ENCODE measurements around the gene ATP9A.
"Not testable (repeated sequence)": the region's sequence is repeated elsewhere in the genome, so short reads cannot be mapped to it uniquely, and the experiment has no call there.

Gene ATP9A

DNA sequence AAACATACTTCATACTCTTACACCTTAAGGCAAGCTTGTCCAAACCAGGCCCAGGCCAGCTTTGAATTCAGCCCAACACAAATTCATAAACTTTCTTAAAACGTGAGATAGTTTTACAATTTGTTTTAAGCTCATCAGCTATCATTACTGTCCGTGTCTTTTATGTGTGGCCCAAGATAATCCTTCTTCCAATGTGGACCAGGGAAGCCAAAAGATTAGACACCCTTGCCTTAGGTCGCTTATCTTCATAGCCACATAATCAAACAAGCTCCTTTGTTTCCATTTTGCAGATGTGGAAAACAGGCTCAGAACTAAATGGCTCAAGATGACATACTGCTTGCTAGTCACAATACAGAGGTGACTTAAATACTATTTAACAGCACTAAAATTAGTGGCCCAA lies 28.1 kb upstream of the ATP9A start:
- DNase-seq = no peak

DNA sequence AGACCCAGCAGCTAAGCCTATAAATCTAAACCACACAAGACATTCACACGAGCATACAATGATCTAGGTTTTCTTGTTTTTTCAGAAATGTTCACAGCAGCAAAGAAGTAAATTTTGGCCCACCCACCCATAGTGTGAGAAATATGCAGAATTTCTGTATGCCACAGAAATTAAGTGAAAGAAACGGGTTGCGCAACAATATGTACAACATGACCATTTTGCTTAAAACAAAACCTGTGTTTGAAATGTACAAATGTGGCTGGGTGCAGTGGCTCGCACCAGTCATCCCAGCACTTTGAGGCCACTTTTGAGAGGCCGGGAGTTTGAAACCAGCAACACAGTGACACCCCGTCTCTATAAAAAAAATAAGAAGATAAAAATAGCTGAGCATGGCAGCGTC lies 24.8 kb upstream of the ATP9A start:
- no peak for DNase-seq

DNA sequence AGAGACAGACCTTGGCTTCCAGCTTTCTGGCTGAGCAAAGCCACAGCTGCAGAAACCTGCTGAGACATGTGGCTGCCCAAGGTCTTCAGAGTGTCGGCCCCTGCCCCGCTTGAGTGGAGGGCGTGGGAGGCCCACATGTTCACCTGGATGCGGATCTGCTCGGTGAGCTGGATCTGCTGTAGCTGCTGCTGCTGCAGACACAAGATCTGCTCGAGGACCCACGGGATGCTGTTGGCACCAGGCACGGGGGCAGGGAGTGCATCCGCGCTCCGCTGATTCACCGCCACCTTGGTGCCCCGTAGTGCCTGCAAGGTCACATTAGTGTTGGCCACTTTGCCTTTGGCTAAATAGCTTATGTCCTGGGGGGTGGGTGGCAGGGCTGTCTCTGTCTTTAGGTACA lies 23.4 kb upstream of the ATP9A start:
- no peak for DNase-seq

DNA sequence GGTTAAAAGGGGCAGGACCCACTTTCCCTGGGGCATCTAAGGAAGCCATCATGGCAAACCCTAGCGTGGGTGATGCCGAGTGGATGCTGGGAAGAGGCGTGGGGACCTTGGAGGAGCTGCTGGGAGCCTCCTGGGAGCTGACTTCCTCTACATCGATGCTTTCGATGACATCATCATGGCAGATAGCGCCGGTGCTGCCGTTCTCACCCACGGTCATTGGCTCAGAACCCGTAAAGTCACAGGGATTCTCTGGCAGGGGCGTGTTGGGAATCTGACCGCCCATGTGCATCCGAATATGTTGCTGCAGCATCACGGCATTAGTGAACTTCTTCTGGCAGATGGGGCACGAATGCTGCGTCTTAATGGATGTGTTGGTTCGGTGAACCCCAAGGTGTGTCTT lies 22.1 kb upstream of the ATP9A start:
- no peak for DNase-seq

DNA sequence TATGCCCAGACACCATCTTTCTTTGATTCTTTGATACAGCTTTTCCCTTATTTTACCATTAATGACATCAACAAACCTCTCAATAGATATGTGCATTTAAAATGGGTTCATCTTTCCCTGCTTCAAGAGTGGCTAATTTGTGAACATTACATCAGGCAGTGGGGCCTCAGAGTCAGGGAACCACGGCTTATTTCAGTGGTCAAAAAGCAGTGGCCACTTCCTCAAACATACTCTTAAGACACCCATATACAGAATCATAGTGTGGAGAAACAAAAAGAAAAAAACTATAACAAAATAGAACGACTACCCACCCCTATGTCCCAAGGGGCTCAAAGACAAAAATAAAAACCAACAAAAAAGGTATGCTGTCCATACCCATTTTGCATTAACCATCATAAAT lies 21.2 kb upstream of the ATP9A start:
- DNase-seq = no peak

DNA sequence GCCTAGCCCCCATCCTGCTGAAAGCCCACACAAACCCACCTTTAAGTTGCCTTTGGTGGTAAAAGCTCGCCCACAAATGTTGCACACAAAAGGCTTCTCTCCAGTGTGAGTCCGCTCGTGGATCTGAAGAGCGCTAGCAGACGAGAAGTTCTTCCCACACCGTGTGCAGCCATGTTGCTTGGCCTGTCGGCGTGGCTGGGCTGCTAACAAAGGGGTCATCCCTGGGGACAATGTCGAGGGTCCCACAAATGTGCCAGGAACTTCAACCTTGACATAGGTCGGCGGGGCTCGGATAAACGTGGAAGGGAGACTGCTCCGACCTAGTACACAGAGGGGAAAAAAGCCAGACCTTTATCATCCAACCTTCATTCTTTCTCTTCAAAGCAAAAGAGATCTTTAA lies 20.6 kb upstream of the ATP9A start:
- no peak for DNase-seq

DNA sequence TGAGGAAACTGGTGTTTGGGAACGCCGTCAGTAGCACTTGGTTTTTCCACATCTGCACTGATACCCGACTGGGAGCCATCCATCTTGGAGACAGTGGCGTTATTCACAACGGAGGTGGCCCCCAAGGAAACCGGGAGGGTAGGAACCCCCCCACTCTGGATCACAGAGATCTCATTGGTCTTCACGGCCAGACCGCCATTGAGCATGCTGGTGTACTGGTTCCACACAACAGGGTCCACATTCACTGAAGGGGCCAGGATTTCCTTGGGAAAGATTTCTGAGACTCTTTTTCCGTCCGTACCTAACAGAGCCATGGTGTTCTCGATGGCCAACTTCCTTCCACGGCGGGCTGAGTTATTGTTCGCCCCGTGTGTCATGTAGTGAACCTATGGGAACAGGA lies 16.1 kb upstream of the ATP9A start:
- no peak for DNase-seq

DNA sequence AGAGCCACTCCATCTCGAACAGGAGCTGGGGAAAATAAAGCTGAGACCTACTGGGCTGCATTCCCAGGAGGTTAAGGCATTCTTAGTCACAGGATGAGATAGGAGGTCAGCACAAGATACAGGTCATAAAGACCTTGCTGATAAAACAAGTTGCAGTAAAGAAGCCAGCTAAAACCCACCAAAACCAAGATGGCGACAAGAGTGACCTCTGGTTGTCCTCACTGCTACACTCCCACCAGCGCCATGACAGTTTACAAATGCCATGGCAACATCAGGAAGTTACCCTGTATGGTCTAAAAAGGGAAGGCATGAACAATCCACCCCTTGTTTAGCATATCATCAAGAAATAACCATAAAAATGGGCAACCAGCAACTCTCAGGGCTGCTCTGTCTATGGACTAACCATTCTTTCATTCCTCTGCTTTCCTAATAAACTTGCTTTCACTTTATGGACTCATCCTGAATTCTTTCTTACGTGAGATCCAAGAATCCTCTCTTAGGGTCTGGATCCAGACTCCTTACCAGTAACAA lies 10.1 kb upstream of the ATP9A start:
- not testable (repeated sequence) for DNase-seq

DNA sequence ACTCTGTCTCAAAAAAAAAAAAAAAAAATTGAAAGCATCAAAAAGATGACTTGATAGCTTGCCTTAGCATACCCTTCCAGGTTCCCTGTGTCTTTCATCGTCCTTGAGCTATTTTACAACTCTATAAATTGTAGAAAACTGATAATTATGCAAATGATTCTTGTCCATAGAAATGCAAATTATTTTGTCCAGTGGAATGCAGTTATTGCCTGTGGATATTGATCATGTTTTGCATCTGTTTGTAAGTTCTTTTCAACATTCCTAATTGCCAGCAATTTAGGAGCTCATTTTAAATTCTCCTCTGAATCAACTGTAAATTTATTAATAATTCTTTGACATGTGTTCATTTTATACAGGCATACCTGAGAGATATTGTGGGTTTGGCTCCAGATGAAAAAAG lies 7.1 kb upstream of the ATP9A start:
- no peak for DNase-seq

DNA sequence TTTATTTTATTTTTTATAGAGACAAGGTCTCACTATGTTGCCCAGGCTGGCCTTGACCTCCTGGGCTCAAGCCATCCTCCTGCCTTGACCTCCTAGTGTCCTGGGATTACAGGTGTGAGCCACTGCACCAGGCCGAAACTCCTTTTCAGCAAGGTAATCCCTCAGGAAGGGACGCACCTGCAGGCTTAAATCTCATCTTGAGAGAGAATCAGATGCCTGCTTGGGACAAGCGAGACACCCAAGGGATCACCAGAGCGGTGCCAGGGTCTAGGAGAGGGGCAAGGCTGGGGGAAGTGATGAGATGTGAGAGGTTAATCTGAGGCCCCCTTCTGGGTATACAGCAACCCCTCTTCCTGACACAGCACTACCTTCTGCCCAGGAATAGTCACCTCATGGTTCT lies 4.0 kb upstream of the ATP9A start:
- DNase-seq = no peak

DNA sequence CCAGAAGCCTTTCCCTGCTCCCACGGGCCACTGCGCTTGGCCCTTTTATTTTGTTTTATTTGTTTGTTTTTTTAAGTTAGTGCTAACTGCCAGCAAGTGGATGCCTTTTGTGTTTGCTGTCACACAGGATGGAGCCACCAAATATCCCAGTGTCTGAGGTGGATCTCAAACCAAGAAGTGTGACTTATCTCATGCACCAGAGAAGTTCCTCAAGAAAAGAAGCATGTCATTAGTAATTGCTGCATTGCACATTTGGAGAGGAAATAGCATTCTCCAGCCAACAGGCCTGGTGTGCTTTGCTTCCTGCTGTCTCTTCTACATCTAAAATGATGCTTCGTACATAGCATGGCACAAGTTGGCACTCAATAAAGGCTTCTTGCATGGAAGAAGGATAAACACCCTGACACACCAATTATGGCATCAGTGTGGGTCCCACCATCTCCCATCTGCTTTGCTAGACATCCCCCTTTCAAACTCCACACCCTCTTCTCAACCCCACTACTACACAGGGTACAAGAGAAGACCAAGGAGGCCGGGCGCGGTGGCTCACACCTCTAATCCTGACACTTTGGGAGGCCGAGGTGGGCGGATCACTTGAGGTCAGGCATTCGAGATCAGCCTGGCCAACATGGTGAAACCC lies 1.9 kb upstream of the ATP9A start:
- DNase-seq = no peak

DNA sequence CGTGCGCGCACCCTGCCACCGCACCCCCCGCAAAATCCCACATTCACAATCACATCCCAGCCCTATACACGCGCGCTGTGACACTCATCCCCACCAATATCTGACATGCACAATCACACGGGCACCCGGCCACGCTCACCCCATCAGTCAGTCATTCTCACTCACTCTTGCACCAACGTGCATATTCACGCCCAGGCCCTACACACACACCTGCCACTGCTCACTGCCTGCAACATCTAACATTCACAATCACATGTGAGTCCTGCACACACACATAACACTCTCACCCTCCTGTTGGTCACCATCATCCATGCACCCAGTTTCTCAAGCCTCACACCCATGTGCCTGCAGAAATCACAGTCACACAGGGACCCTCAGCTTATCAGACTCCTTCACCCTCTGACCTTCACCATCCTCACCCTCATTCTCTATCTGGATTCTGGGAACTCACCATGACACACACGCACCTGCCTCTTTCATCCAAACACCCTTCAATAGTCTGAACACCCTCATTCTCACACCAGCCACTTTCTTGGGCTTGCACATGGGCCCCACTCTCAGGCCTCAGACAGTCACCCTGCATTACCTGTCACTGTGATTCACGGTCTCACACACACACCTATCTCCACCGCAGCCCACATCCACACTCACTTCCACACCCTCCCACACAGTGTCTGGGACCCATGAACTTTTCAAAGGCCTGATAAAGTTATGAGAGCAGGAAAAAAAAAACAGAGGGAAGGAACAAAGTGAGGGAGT lies 748 bp upstream of the ATP9A start:
- no peak for DNase-seq

DNA sequence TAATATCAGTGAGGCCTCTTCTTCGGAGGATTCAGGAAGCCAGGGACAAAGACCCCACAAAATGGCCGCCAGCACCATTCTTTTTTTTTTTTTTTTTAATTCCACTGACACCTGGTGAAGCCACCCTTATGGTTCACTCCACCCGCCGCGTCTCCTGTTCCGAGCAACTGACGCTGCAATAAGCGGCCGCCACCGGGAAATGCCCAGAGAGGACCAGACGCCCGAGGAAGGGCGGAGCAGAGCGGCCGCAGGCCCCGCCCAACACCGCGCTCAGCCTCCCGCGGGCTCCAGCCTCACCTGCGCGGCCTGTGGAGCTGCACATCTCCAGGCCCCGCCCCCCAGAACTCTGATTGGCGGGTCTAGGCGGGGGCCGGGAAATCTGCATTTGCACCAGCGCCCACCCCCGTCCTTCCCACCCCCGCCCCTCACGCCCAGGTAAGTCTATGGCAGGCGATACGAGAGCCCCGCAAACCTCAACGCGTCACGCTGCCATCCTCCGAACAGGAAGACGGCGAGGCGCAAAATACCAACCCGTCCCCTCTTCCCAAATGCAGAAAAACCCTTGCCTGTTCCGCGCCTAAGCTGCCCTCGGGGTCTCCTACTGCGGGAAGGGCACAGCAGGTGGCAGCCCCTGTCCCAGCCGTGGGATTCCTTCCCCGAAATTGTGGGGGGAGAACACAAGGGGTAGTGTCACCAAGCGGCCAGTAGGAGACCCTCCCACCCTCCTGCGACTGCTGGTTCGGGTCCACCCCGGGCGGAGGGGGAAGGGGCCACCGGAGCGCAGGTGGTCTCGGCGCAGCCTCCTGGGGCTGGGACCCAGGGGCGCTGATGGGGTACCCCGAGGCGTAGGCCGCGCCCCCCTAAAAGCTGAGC lies 960 bp downstream of the ATP9A start:
- no peak for DNase-seq

DNA sequence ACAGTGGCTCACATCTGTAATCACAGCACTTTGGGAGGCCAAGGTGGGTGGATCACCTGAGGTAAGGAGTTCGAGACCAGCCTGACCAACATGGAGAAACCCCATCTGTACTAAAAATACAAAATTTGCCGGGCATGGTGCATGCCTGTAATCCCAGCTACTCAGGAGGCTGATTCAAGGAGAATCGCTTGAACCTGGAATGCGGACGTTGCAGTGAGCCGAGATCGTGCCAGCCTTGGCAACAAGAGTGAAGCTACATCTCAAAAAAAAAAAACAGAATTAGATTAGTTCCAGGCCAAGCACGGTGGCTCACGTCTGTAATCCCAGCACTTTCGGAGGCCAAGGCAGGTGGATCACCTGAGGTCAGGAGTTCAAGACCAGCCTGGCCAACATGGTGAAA lies 2.8 kb downstream of the ATP9A start:
- DNase-seq = not testable (repeated sequence)

DNA sequence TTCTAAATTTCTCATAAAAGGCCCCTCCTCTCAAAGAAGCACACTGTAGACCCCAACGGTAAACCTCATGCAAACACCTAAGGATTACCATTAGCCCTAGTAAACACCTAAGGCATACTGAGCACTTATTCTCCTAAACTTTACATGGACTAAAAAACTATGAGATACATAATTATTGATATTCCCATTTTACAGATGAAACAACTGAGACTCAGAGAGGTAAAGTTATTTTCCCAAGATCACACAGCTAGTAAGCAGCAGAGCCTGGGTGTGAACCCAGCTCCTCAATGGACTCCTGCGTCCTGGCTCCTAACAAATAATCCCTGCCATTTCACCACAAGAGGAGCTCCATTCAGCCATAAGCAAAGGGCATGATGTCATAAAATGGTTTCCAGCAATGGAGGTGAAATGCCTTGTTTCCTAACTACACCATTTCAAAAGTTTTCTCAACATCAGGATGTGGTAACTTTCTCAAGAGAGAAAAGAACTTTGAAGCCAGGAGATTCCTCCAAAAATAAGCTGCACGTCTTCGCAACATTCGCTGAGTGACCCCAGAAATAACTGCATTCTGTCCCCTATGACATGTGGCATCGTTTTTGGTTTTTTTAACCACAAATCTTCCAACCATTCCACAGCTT lies 4.1 kb downstream of the ATP9A start:
- no peak for DNase-seq

DNA sequence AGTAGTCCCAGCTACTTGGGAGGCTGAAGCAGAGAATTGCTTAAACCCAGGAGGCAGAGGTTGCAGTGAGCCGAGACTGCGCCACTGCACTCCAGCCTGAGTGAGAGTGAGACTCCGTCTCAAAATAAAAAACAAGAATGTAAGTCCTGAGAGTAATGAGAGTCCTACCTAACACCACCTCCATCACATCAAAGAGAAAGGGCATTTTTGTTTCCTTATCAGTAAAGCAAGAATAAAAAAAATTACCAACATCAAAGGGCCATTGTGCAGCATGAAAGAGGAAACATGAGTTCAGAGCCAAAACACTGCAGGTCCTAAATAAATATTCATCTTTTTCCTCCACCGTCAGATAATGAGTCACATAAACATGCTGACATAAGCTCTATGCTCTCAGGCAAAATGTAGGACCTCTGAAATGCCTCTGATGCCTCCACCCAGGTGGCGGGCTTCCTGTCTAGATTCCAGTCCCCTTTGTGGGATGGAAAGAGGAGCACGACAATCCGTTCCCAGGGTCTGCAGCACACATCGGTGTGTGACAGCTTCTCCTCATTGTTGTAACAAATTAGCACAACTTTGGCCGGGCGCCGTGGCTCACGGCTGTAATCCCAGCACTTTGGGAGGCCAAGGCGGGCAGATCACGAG lies 7.2 kb downstream of the ATP9A start:
- no peak for DNase-seq

DNA sequence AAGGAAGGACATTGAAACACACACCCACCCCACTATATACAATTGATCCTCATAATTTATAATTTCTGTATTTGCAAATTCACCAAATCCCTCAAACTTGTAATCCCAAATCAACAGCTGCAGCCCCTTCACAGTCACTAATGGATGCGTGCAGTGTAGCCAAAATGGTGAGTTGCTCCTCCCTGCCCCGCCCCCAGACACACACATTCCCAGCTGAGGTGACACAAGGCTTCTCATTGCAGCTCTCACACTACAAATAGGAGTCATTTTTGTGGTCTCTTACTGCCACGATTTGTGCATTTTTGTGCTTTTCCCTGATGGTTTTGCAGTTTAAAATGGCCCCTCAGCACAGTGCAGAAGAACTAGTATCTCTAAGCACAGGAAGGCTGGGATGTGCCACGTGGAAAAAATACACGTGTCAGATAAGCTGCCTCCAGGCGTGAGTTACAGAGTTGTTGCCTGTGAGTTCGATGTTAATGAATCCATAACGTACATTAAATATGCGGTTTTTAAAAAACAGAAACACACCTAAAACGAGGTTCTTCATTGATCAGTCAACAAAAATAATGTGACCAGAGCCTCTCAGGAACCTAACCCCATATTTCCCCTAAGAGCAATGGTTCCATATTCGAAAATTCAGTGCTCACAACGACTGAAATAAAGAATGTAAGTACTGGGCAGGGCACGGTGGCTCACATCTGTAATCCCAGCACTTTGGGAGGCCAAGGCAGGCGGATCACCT lies 8.2 kb downstream of the ATP9A start:
- DNase-seq = no peak

DNA sequence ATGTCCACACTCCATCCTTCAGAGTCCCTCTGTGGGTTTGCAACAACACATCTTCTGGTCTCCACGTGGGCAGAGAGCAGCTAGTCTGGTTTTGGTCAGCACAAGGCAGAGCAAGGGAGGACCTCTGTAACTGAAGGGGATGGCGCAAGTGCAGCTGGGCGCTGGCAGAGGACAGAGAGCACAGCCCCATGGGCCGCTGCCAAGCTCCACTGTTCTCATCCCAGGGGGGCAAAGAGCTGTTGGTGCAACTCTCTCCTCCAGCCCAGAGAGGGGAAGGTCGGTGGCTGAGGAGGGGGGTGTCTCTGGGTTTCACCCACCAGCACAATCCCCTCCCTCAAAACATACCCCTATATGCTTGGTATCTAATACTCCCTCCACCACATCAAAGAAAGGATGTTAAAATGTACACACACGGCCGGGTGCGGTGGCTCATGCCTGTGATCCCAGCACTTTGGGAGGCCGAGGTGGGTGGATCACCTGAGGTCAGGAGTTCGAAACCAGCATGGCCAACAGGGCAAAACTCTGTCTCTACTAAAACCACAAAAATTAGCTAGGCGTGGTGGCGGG lies 9.1 kb downstream of the ATP9A start:
- no peak for DNase-seq

DNA sequence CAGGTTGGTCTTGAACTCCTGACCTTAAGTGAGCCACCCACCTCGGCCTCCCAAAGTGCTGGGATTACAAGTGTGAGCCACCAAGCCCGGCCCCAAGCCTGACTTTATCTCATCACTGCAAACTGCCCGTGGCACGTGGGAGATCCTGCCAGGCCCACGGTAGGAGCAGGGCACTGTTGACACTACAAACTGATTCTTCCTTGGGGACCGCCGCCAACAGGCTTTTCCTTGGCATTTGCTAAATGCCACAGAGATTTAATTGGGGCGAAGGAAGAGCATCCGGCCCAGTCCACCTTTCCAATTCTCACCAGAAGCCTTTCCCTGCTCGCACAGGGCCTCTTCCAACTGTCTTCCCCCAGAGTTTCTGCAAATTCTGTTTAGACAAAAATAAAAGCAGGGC lies 11.0 kb downstream of the ATP9A start:
- no peak for DNase-seq

DNA sequence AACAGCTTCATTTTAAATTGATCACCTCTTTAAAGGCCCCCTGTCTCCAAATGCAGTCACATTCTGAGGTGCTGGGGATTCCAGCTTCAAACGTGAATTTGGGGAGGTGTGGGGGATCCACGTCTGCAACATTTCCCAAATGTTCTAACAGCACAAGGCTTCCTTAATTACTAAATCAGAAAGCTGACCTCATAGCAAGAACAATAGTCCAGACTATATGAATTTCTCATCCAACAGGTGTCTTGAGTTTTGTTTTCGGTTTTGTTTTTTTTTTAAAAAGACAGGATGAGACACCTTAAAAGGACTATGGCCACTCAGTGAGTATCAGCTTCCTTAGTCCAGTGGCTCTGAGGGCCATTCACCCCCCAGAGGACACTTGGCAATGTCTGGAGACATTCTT lies 11.5 kb downstream of the ATP9A start:
- DNase-seq = no peak

DNA sequence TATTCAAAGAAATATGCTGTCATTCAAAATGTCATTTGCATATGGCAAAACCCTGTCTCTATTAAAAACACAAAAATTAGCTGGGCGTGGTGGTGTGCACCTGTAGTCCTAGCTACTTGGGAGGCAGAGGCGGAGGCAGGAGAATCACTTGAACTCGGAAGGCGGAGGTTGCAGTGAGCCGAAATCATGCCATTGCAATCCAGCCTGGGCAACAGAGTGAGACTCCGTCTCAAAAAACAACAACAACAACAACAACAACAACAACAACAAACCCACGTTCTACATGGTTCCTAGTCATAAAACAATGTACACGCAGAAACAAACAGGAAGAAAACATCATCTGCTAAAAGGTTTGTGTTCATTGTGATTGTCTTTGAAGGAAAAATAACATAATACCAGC lies 15.0 kb downstream of the ATP9A start:
- DNase-seq = not testable (repeated sequence)

All from activated effector memory CD4-positive, alpha-beta T cell treated with Interleukin-2 at 50 U/mL for 16 hours (primary cell).